H7 (cell line): ENCODE results near the gene G6PC2. TPM values are rescaled to one million over a fixed set of nuclear protein-coding genes. Genes with fewer than 3 reads are reported as not detected.
"Not testable (repeated sequence)": the region's sequence is repeated elsewhere in the genome, so short reads cannot be mapped to it uniquely, and the experiment has no call there.

Experiments used
- DNase-seq: peaks from one replicate; pipeline ENCODE4 v3.0.0; 2012
- H3K27me3 ChIP-seq: 2 replicates; pipeline ENCODE4 v1.6.0; 2011; ENCODE audit warnings: mild to moderate bottlenecking, low read length; ENCODE audit not compliant: control insufficient read depth, insufficient read depth
- H3K36me3 ChIP-seq: replicated peaks from 2 replicates; pipeline ENCODE4 v1.5.1; 2011; ENCODE audit warnings: low read length; ENCODE audit not compliant: control insufficient read depth, insufficient read depth
- H3K4me3 ChIP-seq: 2 replicates; pipeline ENCODE4 v1.5.1; 2011; ENCODE audit warnings: low read depth, mild to moderate bottlenecking, control low read depth, low read length, moderate library complexity; ENCODE audit not compliant: insufficient read depth
- total RNA-seq: library from RNA; depleted of rRNA; stranded (reverse); fragments of >200 nt; shearing (Covaris generic); gene quantifications from 2 replicates; pipeline ENCODE4 v1.2.3, GENCODE V29; 2014

Gene G6PC2
- total RNA-seq, 1 experiment from 2014 or later = not detected

- Histone ChIP-seq H3K27me3 (peaks cover 2% of the 10 kb centered on the region; the same call in 1 of the 2 replicates), H3K36me3 (no peaks in the 10 kb centered on the region), H3K4me3 (no peak overlapping the region)
- no peak for DNase-seq
Measured at GRCh38 chr2:168915441-168916330, 14.6 kb downstream of the G6PC2 start.

- DNase-seq = no peak
Measured at GRCh38 chr2:168916331-168916675, 15.2 kb downstream of the G6PC2 start.

GRCh38 chr2:168920504-168921157 is 19.5 kb downstream of the G6PC2 start:
- Histone ChIP-seq H3K27me3 (no peaks in the 10 kb centered on the region), H3K4me3 (no peak overlapping the region)

More at GRCh38 chr2:168916331-168916675, 15.2 kb downstream of the G6PC2 start:
- Histone ChIP-seq H3K27me3 (peaks cover 2% of the 10 kb centered on the region; the same call in 1 of the 2 replicates), H3K4me3 (no peak overlapping the region), H3K36me3 (no peaks in the 10 kb centered on the region)

GRCh38 chr2:168926621-168927386 is 25.7 kb downstream of the G6PC2 start:
- no peak overlapping the region for H3K4me3 ChIP-seq
- H3K36me3 ChIP-seq = no peaks in the 10 kb centered on the region
- no peak for DNase-seq
- H3K27me3 ChIP-seq = no peaks in the 10 kb centered on the region

More at GRCh38 chr2:168920504-168921157, 19.5 kb downstream of the G6PC2 start:
- H3K36me3 ChIP-seq = no peaks in the 10 kb centered on the region
- peak; percentile 24 for DNase-seq

GRCh38 chr2:168928113-168928831 is 27.2 kb downstream of the G6PC2 start:
- Histone ChIP-seq H3K27me3 (no peaks in the 10 kb centered on the region), H3K4me3 (no peak overlapping the region), H3K36me3 (no peaks in the 10 kb centered on the region)
- DNase-seq = no peak

GRCh38 chr2:168929031-168929430 is 27.9 kb downstream of the G6PC2 start:
- Histone ChIP-seq H3K4me3 (no peak overlapping the region), H3K27me3 (no peaks in the 10 kb centered on the region), H3K36me3 (no peaks in the 10 kb centered on the region)
- DNase-seq = no peak

- H3K36me3 ChIP-seq = no peaks in the 10 kb centered on the region
- H3K4me3 ChIP-seq = no peak overlapping the region
- no peaks in the 10 kb centered on the region for H3K27me3 ChIP-seq
- no peak for DNase-seq
Measured at GRCh38 chr2:168930242-168930641, 29.2 kb downstream of the G6PC2 start.

GRCh38 chr2:168932174-168932573 is 31.1 kb downstream of the G6PC2 start:
- not testable (repeated sequence) for H3K36me3 ChIP-seq, H3K4me3 ChIP-seq, H3K27me3 ChIP-seq, DNase-seq

- DNase-seq = no peak
- no peaks in the 10 kb centered on the region for H3K27me3 ChIP-seq
- H3K36me3 ChIP-seq = no peaks in the 10 kb centered on the region
- H3K4me3 ChIP-seq = no peak overlapping the region
Measured at GRCh38 chr2:168934826-168935225, 33.7 kb downstream of the G6PC2 start.

GRCh38 chr2:168935810-168936581 is 34.9 kb downstream of the G6PC2 start:
- Histone ChIP-seq H3K27me3 (no peaks in the 10 kb centered on the region), H3K4me3 (no peak overlapping the region), H3K36me3 (no peaks in the 10 kb centered on the region)
- DNase-seq = no peak

GRCh38 chr2:168939061-168939460 is 38.0 kb downstream of the G6PC2 start:
- H3K36me3 ChIP-seq = no peaks in the 10 kb centered on the region
- H3K27me3 ChIP-seq = no peaks in the 10 kb centered on the region
- H3K4me3 ChIP-seq = no peak overlapping the region
- no peak for DNase-seq

- Histone ChIP-seq H3K36me3 (no peaks in the 10 kb centered on the region), H3K4me3 (no peak overlapping the region), H3K27me3 (no peaks in the 10 kb centered on the region)
- no peak for DNase-seq
Measured at GRCh38 chr2:168939918-168940317, 38.8 kb downstream of the G6PC2 start.

GRCh38 chr2:168941297-168941696 is 40.2 kb downstream of the G6PC2 start:
- H3K4me3 ChIP-seq = no peak overlapping the region
- H3K36me3 ChIP-seq = no peaks in the 10 kb centered on the region
- DNase-seq = no peak
- H3K27me3 ChIP-seq = no peaks in the 10 kb centered on the region
